ENCODE data around the gene PRRX1.

Gene PRRX1

DNA sequence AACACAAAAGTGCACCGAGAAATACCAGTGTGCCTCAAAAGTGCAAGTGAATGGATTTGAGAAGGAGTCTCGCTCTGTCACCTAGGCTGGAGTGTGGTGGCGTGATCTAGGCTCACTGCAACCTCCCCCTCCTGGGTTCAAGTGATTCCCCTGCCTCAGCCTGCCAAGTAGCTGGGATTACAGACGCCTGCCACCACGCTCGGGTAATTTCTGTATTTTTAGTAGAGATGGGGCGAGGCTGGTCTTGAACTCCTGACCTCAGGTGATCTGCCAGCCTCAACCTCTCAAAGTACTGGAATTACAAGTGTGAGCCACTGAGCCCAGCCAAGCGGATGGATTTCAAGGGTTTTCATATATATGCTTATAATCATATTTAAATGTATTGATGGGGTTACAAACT is 35.8 kb downstream of the PRRX1 start:
- no peak overlapping the region for H3K4me3 ChIP-seq (ENCODE audit: low read depth, low read length)
- TF ChIP-seq, protein P1, sequence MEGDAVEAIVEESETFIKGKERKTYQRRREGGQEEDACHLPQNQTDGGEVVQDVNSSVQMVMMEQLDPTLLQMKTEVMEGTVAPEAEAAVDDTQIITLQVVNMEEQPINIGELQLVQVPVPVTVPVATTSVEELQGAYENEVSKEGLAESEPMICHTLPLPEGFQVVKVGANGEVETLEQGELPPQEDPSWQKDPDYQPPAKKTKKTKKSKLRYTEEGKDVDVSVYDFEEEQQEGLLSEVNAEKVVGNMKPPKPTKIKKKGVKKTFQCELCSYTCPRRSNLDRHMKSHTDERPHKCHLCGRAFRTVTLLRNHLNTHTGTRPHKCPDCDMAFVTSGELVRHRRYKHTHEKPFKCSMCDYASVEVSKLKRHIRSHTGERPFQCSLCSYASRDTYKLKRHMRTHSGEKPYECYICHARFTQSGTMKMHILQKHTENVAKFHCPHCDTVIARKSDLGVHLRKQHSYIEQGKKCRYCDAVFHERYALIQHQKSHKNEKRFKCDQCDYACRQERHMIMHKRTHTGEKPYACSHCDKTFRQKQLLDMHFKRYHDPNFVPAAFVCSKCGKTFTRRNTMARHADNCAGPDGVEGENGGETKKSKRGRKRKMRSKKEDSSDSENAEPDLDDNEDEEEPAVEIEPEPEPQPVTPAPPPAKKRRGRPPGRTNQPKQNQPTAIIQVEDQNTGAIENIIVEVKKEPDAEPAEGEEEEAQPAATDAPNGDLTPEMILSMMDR (IDR thresholded peaks at IDR 0.05; ENCODE audit: low read depth, low read length): no peak

DNA sequence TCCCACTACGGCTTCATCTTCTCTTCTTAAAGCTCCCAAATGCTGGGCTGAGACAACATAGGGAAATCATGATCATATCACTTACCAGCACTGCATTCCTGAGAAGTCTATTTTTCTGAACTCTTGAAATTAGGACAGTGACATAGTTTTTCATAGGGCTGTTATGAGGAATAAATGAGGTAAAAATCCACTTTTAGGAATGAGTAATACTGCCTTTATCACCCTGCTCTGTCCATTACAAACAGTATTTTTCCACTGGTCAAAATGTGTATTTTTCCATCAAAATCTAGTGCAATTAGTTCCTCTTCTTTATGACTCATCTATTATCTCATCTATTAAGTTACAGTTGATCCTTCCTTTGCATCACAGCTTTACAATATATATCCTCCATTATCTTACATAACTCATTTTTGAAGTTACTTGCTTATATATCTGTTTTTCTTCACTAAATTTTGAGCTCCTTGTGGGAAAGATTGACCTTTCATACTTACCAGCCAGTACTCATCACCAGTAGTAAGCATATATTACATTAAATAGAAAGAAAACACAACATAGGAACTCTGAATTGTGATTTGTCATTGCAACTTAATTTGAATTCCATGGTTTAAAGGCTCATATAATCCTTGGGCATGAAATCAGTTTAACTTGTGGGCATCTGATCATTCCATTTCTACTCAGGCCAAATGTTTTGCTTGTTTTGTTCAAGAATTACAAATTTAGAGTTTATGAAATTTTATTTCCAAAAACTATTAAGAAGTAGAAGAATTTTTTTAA is 37.1 kb downstream of the PRRX1 start:
- TF ChIP-seq, protein P1 (IDR thresholded peaks at IDR 0.05; ENCODE audit: low read depth, low read length): no peak
- no peak overlapping the region for H3K4me3 ChIP-seq (ENCODE audit: low read depth, low read length)

DNA sequence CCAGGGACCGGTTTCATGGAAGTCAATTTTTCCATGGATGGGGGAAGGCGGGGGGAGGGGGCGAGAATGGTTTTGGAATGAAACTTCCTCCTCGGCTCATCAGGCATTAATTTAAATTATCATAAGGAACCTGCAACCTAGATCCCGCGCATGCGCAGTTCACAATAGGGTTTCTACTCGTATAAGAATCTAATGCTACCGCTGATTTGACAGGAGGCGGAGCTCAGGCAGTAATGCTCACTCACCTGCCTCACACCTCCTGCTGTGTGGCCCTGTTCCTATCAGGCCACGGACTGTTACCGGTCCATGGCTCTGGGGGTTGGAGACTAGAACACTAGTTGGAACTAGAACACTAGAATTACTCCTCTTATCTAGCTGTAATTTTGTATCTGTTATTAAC is 38.0 kb downstream of the PRRX1 start:
- no peak overlapping the region for H3K4me3 ChIP-seq (ENCODE audit: low read depth, low read length)

DNA sequence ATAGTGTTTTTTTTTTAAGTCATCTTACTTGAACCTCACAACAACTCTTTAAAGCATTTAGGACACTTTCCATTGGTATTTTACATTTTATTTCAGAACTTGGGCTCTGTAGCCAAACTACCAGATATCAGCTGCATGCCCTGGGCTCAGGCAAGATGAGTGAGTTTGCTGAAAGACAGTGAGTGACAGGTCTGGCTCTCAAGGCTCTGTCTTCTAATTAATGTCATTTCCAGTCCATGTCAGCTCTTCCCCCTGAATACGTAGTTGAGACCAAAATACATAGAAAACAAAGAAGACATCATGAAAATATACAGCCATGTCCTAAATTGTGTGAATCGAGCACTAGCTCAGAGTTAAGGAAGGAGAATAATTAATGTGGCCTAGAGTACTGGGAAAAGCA is 39.7 kb downstream of the PRRX1 start:
- no peak overlapping the region for H3K4me3 ChIP-seq (ENCODE audit: low read depth, low read length)
- TF ChIP-seq, protein P1 (IDR thresholded peaks at IDR 0.05; ENCODE audit: low read depth, low read length): no peak

More for the DNA sequence above, 38.0 kb downstream of the PRRX1 start:
- TF ChIP-seq, protein P1 (IDR thresholded peaks at IDR 0.05; ENCODE audit: low read depth, low read length): no peak

DNA sequence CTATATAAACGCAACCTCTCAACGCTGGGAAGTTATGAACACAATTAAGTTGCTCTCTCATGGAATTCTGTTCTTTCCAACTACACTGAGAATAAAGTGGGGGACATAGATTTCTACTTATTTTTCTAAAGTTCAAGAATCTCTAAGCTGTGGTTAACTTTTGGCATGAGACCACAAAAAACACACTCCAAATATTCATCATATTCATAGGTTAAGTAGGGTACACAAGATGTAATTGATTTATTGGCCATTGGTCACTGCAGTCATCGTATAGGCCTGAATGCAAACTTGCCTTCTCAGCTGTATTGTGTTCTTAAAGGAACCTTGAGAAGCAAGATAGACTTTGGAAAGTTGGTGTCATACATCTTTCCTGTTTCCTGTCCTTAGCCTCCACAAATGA is 40.3 kb downstream of the PRRX1 start:
- TF ChIP-seq, protein P1 (IDR thresholded peaks at IDR 0.05; ENCODE audit: low read depth, low read length): no peak
- no peak overlapping the region for H3K4me3 ChIP-seq (ENCODE audit: low read depth, low read length)

DNA sequence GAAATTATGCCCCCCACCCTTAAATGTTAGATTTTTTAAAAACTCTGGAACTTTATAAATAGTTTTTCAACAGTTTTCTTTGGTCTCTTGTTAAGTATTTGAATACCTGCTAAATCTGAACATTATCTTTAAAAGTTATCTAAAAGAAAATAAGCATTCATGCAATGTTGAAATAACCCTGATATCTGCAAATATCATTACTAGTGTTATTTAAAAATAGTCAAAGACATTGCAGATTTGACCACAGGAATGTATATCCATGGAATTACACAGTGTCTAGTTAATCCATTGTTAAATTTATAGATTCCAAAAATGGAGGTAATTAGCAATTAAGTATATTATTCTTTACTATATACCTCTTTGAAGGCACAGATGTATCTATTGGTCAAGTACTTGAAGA is 42.0 kb downstream of the PRRX1 start:
- no peak overlapping the region for H3K4me3 ChIP-seq (ENCODE audit: low read depth, low read length)
- TF ChIP-seq, protein P1 (IDR thresholded peaks at IDR 0.05; ENCODE audit: low read depth, low read length): no peak

DNA sequence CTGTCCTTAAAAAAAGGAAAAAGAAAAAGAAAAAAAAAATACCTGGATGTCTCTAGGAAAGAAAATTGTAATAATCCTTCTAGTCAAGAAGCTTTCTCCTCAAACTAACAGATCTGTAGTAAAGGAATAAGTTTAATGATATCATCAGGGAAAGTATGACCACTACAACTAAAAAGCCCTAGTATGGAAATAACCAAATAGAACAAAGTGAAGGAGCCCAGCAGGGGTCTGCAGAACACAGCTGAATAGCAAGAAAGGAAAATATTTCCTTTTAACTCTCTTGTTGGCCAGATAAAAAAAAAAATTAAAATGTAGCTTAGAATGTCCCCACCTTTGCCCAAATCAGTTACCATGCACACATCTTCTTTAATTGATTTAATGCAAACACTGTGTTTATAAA is 43.2 kb downstream of the PRRX1 start:
- TF ChIP-seq, protein P1 (IDR thresholded peaks at IDR 0.05; ENCODE audit: low read depth, low read length): no peak
- H3K4me3 ChIP-seq (ENCODE audit: low read depth, low read length): no peak overlapping the region
